Measurements from ENCODE around the gene SCUBE3.

- no peak for TF ChIP-seq CTCF (IDR thresholded peaks at IDR 0.05)
- TF ChIP-seq POLR2AphosphoS5 (IDR thresholded peaks at IDR 0.05) = no peak
- TF ChIP-seq POLR2A (IDR thresholded peaks at IDR 0.05; ENCODE audit: low read depth) = no peak
- TF ChIP-seq EP300 (IDR thresholded peaks at IDR 0.05) = no peak
Observed at GRCh38 chr6:35262596-35262995, 48.8 kb downstream of the SCUBE3 start.

All from esophagus muscularis mucosa (tissue), 4 donors.